Measurements from ENCODE around the gene OGDH.

Gene OGDH

DNA sequence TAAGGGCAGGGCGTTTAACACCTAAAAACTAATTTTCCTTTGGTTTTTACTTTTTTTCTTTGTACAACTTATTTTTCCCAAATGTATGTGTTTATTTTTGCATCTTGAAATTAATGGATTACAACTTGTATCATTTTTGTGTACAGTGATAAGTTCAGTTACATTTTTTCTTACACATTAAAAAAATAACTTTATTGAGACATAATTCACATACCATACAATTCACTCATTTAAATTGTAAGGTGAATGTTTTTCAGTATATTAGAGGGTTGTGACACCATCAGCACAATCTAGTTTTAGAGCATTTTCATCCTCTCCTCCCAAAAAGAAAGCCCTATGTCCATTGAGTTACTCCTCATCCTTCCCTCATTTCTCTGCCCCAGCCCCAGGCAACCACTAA is 11.6 kb downstream of the OGDH start:
- DNase-seq (ENCODE audit: low read depth in 2 of 2) = no peak

GRCh38 chr7:44618753-44619152 is 12.3 kb downstream of the OGDH start:
- no peak for DNase-seq (ENCODE audit: low read depth in 2 of 2)

DNA sequence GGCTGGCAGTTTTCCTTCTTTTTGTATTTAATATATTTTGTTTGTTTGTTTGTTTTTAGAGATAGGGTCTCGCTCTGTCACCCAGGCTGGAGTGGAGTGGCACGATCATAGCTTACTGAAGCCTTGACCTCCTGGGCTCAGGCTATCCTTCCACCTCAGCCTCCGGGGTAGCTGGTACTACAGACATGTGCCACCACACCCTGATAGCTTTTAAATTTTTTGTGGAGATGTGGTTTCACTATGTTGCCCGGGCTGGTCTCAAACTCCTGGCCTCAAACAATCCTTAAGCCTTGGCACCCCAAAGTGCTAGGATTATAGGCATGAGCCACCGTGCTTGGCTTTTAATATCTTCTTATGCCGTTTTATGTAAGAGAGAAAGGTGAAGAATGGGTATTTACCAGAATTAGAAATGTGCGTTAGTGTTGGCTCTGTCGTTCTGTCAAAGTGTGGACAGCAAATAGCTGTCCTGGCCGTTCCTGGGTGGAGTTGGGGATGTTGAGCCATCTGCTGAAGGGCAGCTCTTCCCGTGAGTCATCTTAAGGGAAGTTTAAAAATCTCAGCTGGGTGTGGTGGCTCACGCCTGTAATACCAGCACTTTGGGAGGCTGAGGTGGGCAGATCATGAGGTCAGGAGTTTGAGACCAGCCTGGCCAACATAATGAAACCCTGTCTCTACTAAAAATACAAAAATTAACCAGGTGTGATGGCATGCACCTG is 14.8 kb downstream of the OGDH start:
- no peak for DNase-seq (ENCODE audit: low read depth in 2 of 2)

DNA sequence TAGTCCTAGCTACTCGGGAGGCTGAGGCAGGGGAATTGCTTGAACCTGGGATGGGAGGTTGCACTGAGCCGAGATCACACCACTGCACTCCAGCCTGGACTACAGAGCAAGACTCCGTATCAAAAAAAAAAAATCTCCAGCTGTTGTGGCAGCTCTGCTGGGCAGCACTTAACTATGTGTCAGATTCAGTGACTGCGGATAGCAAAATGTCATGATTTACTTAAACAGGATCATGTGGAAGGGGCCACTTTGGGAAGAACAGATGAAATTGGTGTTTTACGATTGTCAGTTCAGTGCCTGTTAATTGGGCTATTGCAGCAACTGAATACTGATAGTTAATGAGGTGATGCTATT is 15.3 kb downstream of the OGDH start:
- DNase-seq (ENCODE audit: low read depth in 2 of 2) = no peak

- DNase-seq (ENCODE audit: low read depth in 2 of 2) = no peak
Measured at GRCh38 chr7:44622342-44623151, 16.1 kb downstream of the OGDH start.

GRCh38 chr7:44624318-44624717 is 17.9 kb downstream of the OGDH start:
- no peak for DNase-seq (ENCODE audit: low read depth in 2 of 2)

DNA sequence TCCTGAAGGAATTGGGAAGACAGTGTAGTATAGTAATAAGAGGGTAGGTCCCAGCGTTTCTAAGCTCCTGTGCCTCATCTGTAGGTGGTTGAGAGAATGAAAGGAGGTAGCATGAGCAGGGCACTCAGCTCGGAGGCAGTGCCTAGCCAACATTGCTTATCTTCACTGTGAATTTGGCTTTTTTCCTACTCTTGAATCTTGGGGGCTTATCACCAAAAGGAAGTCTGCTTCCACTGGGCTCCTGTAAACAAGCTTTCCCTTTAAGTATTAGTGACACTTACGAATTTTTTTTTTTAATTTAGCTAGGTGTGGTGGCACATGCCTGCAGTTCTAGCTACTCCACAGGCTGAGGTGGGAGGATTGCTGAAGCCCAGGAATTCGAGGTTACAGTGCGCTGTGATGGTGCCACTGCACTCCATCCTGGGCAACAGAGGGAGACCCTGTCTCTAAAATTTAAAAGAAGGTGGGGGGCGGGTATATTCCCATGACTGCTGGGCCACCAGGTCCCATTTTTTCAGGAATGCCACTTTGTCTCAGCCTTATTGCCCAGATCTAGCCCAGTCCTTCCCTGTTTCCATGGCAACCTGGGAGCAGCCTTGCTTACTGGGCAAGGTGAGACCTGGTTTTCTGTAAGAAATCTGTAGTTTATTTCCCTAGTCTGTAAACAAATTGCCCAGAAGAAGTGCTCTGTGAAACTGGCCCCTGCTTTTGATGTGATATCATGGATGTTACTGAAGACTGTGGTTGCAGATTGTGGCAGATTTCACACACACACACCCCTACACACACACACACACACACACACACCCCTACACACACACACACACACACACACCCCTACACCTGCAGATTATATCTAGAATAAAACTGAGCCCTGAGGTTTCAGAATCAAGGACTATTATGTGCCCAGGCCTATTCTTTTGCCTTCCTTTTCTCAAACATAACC is 19.4 kb downstream of the OGDH start:
- DNase-seq (ENCODE audit: low read depth in 2 of 2) = no peak

DNA sequence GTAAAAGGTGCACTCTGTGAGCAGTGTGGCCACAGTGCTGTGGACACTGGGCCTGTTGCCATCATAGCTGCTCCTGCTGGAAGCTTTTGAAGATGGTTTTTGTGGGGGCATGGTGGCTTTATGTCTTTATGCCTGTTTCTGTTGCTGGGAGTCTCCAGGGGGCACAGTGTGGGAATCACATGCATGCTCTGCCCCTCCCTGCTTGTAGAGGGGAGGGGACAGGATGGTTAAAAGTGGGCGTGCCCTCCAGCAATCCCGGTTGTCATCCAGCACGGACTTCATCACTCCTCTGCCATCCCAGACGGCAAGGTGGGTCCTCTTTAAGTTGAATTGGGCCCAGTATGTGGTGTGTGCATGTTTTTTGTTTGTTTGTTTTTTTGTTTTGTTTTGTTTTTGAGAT is 20.2 kb downstream of the OGDH start:
- DNase-seq (ENCODE audit: low read depth in 2 of 2) = no peak

GRCh38 chr7:44629829-44630522 is 23.5 kb downstream of the OGDH start:
- no peak for DNase-seq (ENCODE audit: low read depth in 2 of 2)

- no peak for DNase-seq (ENCODE audit: low read depth in 2 of 2)
Measured at GRCh38 chr7:44630792-44631457, 24.5 kb downstream of the OGDH start.

DNA sequence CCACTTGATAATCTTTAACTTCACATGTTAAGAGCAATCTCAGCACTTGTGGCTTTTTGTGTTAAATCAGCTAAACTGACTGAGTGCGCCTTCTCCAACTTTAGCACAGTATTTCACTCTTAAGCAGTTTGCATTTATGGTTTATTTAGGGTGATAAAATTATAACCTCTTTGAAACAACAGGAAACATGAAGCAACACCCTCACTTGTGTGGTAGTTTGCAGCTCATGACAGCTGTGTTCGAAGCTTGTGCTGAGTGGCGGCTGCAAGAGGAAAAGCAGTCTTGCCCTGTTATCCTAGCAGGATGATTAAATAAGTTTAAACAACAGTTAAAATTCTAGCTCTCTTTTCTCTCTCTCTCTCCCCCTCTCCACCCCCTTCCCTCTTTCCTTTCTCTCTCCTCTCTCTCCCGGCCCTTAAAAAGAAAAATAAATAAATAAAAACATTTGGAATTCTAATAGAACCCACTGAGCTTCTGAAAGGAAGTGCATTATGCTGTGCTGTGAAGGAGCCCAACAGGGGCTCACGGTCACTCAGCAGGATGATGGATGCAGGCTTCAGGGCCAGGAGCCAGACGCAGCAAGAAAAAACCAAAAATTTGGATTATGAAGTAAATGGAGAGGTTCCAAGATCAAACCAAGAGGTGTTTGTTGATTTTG is 25.2 kb downstream of the OGDH start:
- DNase-seq (ENCODE audit: low read depth in 2 of 2) = no peak

DNA sequence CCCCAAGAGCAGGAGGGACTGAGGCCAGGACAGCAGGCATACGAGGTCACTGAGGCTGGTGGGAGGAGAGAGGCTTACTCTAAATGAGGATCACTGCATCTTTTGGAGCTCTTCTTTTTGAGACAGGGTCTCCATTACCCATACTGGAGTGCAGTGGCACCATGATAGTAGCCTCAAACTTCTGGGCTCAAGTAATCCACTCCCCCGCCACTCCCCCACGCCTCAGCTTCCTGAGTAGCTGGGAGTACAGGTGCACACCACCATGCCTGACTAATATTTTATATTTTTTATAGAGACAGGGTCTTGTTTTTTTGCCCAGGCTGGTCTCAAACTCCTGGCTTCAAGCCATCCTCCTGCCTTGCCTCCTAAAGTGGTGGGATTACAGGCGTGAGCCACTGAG is 25.8 kb downstream of the OGDH start:
- no peak for DNase-seq (ENCODE audit: low read depth in 2 of 2)

GRCh38 chr7:44633254-44634186 is 27.1 kb downstream of the OGDH start:
- peak in 1 of 2 donors; percentile 57 for DNase-seq (ENCODE audit: low read depth in 2 of 2)

DNA sequence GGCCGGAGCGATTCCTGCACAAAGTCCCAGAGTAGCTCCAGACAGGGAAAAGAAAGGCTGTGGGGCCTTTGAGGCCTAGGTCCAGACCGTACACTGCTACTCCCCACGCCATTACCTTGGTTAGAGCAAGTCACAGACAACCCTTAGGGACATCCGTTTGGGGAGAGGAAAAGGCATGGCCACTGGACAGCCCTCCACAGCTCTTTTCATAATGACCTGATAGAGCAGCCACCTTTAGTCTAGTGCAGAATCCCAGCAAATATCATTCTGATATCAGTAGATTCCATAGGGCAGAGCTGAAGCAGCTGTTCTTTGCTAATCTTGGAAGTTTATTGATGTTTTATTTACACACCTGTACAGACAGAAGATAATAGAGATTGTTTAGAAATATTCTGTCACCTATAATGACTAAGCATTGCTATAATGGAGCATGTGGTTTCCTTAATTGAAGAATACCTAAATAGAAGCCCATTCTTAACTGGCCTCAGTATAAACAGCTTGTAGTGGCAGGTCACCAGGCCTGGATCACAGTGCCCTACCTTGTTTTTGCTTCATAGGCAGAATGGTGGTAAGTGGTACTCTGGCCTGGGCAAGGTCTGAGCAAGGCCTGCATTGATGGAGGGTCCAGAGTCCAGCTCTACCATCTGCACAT is 27.9 kb downstream of the OGDH start:
- DNase-seq (ENCODE audit: low read depth in 2 of 2) = no peak

- no peak for DNase-seq (ENCODE audit: low read depth in 2 of 2)
Measured at GRCh38 chr7:44634839-44635591, 28.6 kb downstream of the OGDH start.

DNA sequence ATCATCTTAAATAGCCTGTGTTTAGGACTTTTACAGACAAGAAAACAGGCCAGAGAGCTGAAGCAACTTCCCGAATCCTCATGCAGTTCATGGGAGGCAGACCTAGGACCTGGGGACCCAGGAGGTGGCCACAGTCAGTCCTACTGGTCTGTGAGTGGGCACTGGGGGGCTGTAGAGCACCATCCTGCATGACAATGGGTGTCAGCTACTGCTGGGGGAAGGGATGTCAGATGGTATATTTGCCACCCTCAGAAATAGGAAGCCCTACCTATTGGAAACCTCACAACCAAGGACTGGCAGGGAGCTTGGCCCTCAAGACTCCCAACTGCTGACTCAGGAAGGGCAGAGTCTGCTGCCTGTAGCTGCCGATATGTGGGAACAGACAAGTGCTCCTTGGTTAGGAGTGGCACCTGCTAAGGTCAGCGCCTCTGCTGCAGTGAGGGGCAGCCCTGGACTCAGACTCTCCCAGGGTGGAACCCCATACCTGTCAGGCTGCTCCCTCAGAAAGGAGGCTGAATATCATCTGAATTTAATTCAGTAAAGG is 29.7 kb downstream of the OGDH start:
- DNase-seq (ENCODE audit: low read depth in 2 of 2) = no peak

- DNase-seq (ENCODE audit: low read depth in 2 of 2) = no peak
Measured at GRCh38 chr7:44636926-44637325, 30.5 kb downstream of the OGDH start.

All from stimulated activated CD4-positive, alpha-beta T cell treated with anti-CD3 and anti-CD28 coated beads, Interleukin-4, amount 100 ng/mL, for 48 hours (primary cell).